OCI-LY7 (cell line): ENCODE data around the gene OSBPL3. TPM values are rescaled to one million over a fixed set of nuclear protein-coding genes. Genes with fewer than 3 reads are reported as not detected.

ENCODE experiments used
- BruUV-seq: library from RNA; stranded (reverse); fragments of 400-500 nt; replicated peaks from 2 replicates; lab custom pipeline; 2021; lab: Mats Ljungman, UMichigan
- CTCF ChIA-PET: fragments of 300-600 bp; sonication (Branson Sonifier 250); formaldehyde crosslinking; loops from one replicate; lab custom pipeline; 2022; ENCODE audit warnings: antibody characterized with exemption; ENCODE audit not compliant: unreplicated experiment; lab: Charles Lee
- POLR2A ChIA-PET: fragments of 300-600 bp; sonication (Branson Sonifier 250); formaldehyde crosslinking; loops from one replicate; lab custom pipeline; 2022; ENCODE audit warnings: antibody characterized with exemption; lab: Charles Lee
- DNase-seq: peaks from one replicate; pipeline ENCODE4 v3.0.0-alpha.2; 2015; ENCODE audit warnings: low spot score
- H2AFZ ChIP-seq: fragments of 200-600 bp; sonication (generic), shearing (Covaris generic); 2 replicates; pipeline ENCODE4 v1.6.1; 2014; ENCODE audit warnings: mild to moderate bottlenecking, antibody characterized with exemption, low read length, moderate library complexity
- H3K27ac ChIP-seq: fragments of 200-600 bp; sonication (generic); 2 replicates; pipeline ENCODE4 v1.5.1; 2014; ENCODE audit warnings: mixed run types, low read depth, mild to moderate bottlenecking, moderate library complexity, low read length, inconsistent platforms; ENCODE audit not compliant: poor library complexity, severe bottlenecking
- H3K36me3 ChIP-seq: fragments of 200-600 bp; sonication (generic); 2 replicates; pipeline ENCODE4 v1.6.1; 2014; ENCODE audit warnings: mild to moderate bottlenecking, antibody characterized with exemption, low read length, moderate library complexity, mixed read lengths; ENCODE audit not compliant: insufficient read depth
- H3K4me1 ChIP-seq: fragments of 200-600 bp; sonication (generic); 2 replicates; pipeline ENCODE4 v1.5.1; 2014; ENCODE audit warnings: mild to moderate bottlenecking, low read length; ENCODE audit not compliant: insufficient read depth, poor library complexity, severe bottlenecking
- H3K4me2 ChIP-seq: fragments of 200-600 bp; sonication (generic); 2 replicates; pipeline ENCODE4 v1.6.1; 2014; ENCODE audit warnings: mild to moderate bottlenecking, low read length
- H3K4me3 ChIP-seq: fragments of 200-600 bp; sonication (generic); 2 replicates; pipeline ENCODE4 v1.5.1; 2014; ENCODE audit warnings: mild to moderate bottlenecking, low read depth, low read length; ENCODE audit not compliant: poor library complexity, severe bottlenecking
- H3K79me2 ChIP-seq: fragments of 200-600 bp; sonication (generic); 2 replicates; pipeline ENCODE4 v1.6.1; 2016; ENCODE audit warnings: low read depth, mild to moderate bottlenecking, low read length, moderate library complexity, mixed read lengths; ENCODE audit not compliant: insufficient read depth
- H3K9me2 ChIP-seq: fragments of 200-600 bp; sonication (generic); 2 replicates; pipeline ENCODE4 v1.6.1; 2016; ENCODE audit warnings: mild to moderate bottlenecking, low read length, mixed read lengths; ENCODE audit not compliant: insufficient read depth
- H3K9me3 ChIP-seq: fragments of 200-600 bp; sonication (generic); 2 replicates; pipeline ENCODE4 v1.6.1; 2014; ENCODE audit warnings: mild to moderate bottlenecking, mixed run types, low read length, mixed read lengths
- H4K20me1 ChIP-seq: fragments of 200-600 bp; sonication (generic); 2 replicates; pipeline ENCODE4 v1.6.1; 2014; ENCODE audit warnings: mild to moderate bottlenecking, antibody characterized with exemption, low read length, moderate library complexity, mixed read lengths; ENCODE audit not compliant: insufficient read depth
- CTCF ChIP-seq: fragments of 200-600 bp; sonication (generic); conservative IDR thresholded peaks from 2 replicates; pipeline ENCODE4 v1.5.1; 2014; ENCODE audit warnings: mild to moderate bottlenecking, antibody characterized with exemption, low read length, moderate library complexity, mixed read lengths
- EZH2phosphoT487 ChIP-seq: fragments of 200-600 bp; sonication (generic); IDR thresholded peaks from 2 replicates; pipeline ENCODE4 v1.6.1; 2018; ENCODE audit warnings: low read depth, borderline replicate concordance, mild to moderate bottlenecking, mixed run types, antibody characterized with exemption, low read length, moderate library complexity, mixed read lengths
- intact Hi-C: fragments of 100-400 bp; cut with micrococcal nuclease; formaldehyde crosslinking; loops from one replicate; pipeline ENCODE4 v1.10.0; 2022; ENCODE audit not compliant: unreplicated experiment
- total RNA-seq, 2 experiments: library from RNA; depleted of rRNA in 1 of 2; stranded (reverse); fragments of >200 nt in 1 of 2; shearing (Covaris generic) in 1 of 2; gene quantifications; 2 replicates each; pipeline ENCODE4 v1.2.3, GENCODE V29; 2014 to 2022

OSBPL3 gene
- total RNA-seq, 2 experiments from 2014 or later = 28.7 to 79.9 TPM

- H4K20me1 ChIP-seq = no peaks in the 10 kb centered on the region
- no TSS peak for BruUV-seq
- intact Hi-C loops = no loop called here
- H3K36me3 ChIP-seq = peaks cover 8% of the 10 kb centered on the region; the same call in 1 of the 2 replicates
- no peak overlapping the region for H3K4me3 ChIP-seq
- 0 out of 2 replicates have a peak, but pooled peaks cover 6% of the 10 kb centered on the region for H3K9me3 ChIP-seq
- H3K4me2 ChIP-seq = no peak overlapping the region
- no peak for TF ChIP-seq CTCF
- no peak for TF ChIP-seq EZH2phosphoT487
- H3K27ac ChIP-seq = no peak overlapping the region
- H3K79me2 ChIP-seq = no peaks in the 10 kb centered on the region
- ChIA-PET CTCF (interaction anchor here (0.6 kb wide), 1 partner anchor 204 kb away, joined by 3 read pairs; no protein-coding TSS in a partner anchor), POLR2A (interaction anchor here (1.2 kb wide), 2 partner anchors 33 to 60 kb away, joined by 3 read pairs; no protein-coding TSS in a partner anchor)
- peaks cover 8% of the 10 kb centered on the region for H3K4me1 ChIP-seq
- no peaks in the 10 kb centered on the region for H3K9me2 ChIP-seq
- peak; percentile 23 for DNase-seq
- no peak overlapping the region for H2AFZ ChIP-seq
Measured at GRCh38 chr7:24778543-24779282, 201.3 kb downstream of the OSBPL3 start.

- peaks cover 8% of the 10 kb centered on the region for H3K4me1 ChIP-seq
- BruUV-seq = no TSS peak
- H3K79me2 ChIP-seq = no peaks in the 10 kb centered on the region
- ChIA-PET CTCF (no interaction called here), POLR2A (interaction anchor here (0.9 to 1.2 kb wide), 3 partner anchors 16 to 59 kb away, joined by 3 read pairs; no protein-coding TSS in a partner anchor)
- no peak overlapping the region for H3K4me3 ChIP-seq
- no peaks in the 10 kb centered on the region for H3K9me2 ChIP-seq
- H3K4me2 ChIP-seq = no peak overlapping the region
- no peak overlapping the region for H3K27ac ChIP-seq
- H3K9me3 ChIP-seq = no peaks in the 10 kb centered on the region
- TF ChIP-seq EZH2phosphoT487 (no peak), CTCF (no peak)
- intact Hi-C loops = no loop called here
- no peaks in the 10 kb centered on the region for H4K20me1 ChIP-seq
- no peaks in the 10 kb centered on the region for H3K36me3 ChIP-seq
- no peak overlapping the region for H2AFZ ChIP-seq
- no peak for DNase-seq
Measured at GRCh38 chr7:24777806-24778205, 202.2 kb downstream of the OSBPL3 start.

- Histone ChIP-seq H3K36me3 (no peaks in the 10 kb centered on the region), H3K79me2 (no peaks in the 10 kb centered on the region), H3K4me1 (peaks cover under 1% of the 10 kb centered on the region), H3K9me2 (no peaks in the 10 kb centered on the region), H3K27ac (no peak overlapping the region), H3K4me2 (no peak overlapping the region), H3K4me3 (no peak overlapping the region), H3K9me3 (no peaks in the 10 kb centered on the region), H2AFZ (no peak overlapping the region), H4K20me1 (no peaks in the 10 kb centered on the region)
- CTCF ChIA-PET = no interaction called here
- no TSS peak for BruUV-seq
- no peak for DNase-seq
- TF ChIP-seq EZH2phosphoT487 (no peak), CTCF (no peak)
- POLR2A ChIA-PET = interaction anchor here (1.1 to 1.4 kb wide), 3 partner anchors 39 to 126 kb away, joined by 3 to 4 read pairs (median 3); no protein-coding TSS in a partner anchor
- intact Hi-C loops = no loop called here
Measured at GRCh38 chr7:24773646-24774045, 206.3 kb downstream of the OSBPL3 start.
